GM12878 (cell line): Measurements from ENCODE around the gene SPTAN1. TPM values are rescaled to one million over a fixed set of nuclear protein-coding genes. Genes with fewer than 3 reads are reported as not detected.
A peak's percentile ranks its signal among the peaks of the same experiment; 100 is the strongest.

ENCODE experiments used
- BCL11A ChIP-seq: IDR thresholded peaks from 2 replicates; pipeline ENCODE4 v1.6.1; 2011; ENCODE audit warnings: low read depth, low read length
- CBFB ChIP-seq: IDR thresholded peaks from 2 replicates; pipeline ENCODE4 v1.6.1; 2016; ENCODE audit warnings: antibody characterized with exemption, low read depth
- CBX5 ChIP-seq: sonication (generic); IDR thresholded peaks from 2 replicates; pipeline ENCODE4 v1.6.1; 2016; ENCODE audit warnings: low read depth, moderate library complexity, mild to moderate bottlenecking, inconsistent platforms
- DPF2 ChIP-seq: fragments of 450-650 bp; IDR thresholded peaks from 2 replicates; pipeline ENCODE4 v1.6.1; 2017; ENCODE audit warnings: mild to moderate bottlenecking
- EP300 ChIP-seq, 2 experiments: fragments of 150-350 bp in 1 of 2; IDR thresholded peaks; 2 replicates each; pipeline ENCODE4 v1.6.1; 2011 to 2012; ENCODE audit warnings: low read depth in 2 of 2, low read length in 2 of 2, borderline replicate concordance in 1 of 2, improper control_type of control experiment in 1 of 2, inconsistent platforms in 1 of 2; ENCODE audit not compliant: control insufficient read depth in 1 of 2
- JUNB ChIP-seq: IDR thresholded peaks from 2 replicates; pipeline ENCODE4 v1.6.1; 2016; ENCODE audit warnings: antibody characterized with exemption, mild to moderate bottlenecking
- MXI1 ChIP-seq: fragments of 150-350 bp; IDR thresholded peaks from 2 replicates; pipeline ENCODE4 v1.6.1; 2011; ENCODE audit warnings: low read depth, mild to moderate bottlenecking, inconsistent platforms, low read length, improper control_type of control experiment
- NFYA ChIP-seq: IDR thresholded peaks from 2 replicates; pipeline ENCODE4 v1.6.1; 2011; ENCODE audit warnings: low read depth, mild to moderate bottlenecking, low read length, improper control_type of control experiment, borderline replicate concordance
- NR2C1 ChIP-seq: fragments of 450-650 bp; IDR thresholded peaks from 2 replicates; pipeline ENCODE4 v1.6.1; 2017; ENCODE audit warnings: antibody characterized with exemption, mild to moderate bottlenecking, moderate library complexity
- POLR2AphosphoS5 ChIP-seq: IDR thresholded peaks from 2 replicates; pipeline ENCODE4 v1.6.1; 2011; ENCODE audit warnings: mild to moderate bottlenecking, low read length, inconsistent platforms
- SMC3 ChIP-seq: IDR thresholded peaks from 2 replicates; pipeline ENCODE4 v1.6.1; 2011; ENCODE audit warnings: low read length, improper control_type of control experiment, borderline replicate concordance
- SREBF1 ChIP-seq: IDR thresholded peaks from 2 replicates; pipeline ENCODE4 v1.6.1; 2012; ENCODE audit warnings: mild to moderate bottlenecking, low read length
- SREBF2 ChIP-seq: IDR thresholded peaks from 2 replicates; pipeline ENCODE4 v1.6.1; 2012; ENCODE audit warnings: mild to moderate bottlenecking, low read length
- STAT1 ChIP-seq: fragments of 450-650 bp; conservative IDR thresholded peaks from 2 replicates; pipeline ENCODE4 v1.6.1; 2014; ENCODE audit warnings: antibody characterized with exemption, mild to moderate bottlenecking
- SUZ12 ChIP-seq: fragments of 200-600 bp; sonication (generic); IDR thresholded peaks from one replicate; pipeline ENCODE4 v1.6.1; 2018; ENCODE audit warnings: antibody characterized with exemption, mild to moderate bottlenecking; ENCODE audit not compliant: unreplicated experiment
- YY1 ChIP-seq: IDR thresholded peaks from 2 replicates; pipeline ENCODE4 v1.6.1; 2011; ENCODE audit warnings: low read depth, mild to moderate bottlenecking, low read length
- ZBTB40 ChIP-seq: fragments of 450-650 bp; IDR thresholded peaks from 2 replicates; pipeline ENCODE4 v1.6.1; 2016; ENCODE audit warnings: mild to moderate bottlenecking, moderate library complexity, borderline replicate concordance
- ZNF24 ChIP-seq: fragments of 450-650 bp; IDR thresholded peaks from 2 replicates; pipeline ENCODE4 v1.6.1; 2017; ENCODE audit warnings: antibody characterized with exemption, mild to moderate bottlenecking
- polyA plus RNA-seq, 11 experiments: library from polyadenylated mRNA; depleted of rRNA in 4 of 11; unstranded in 6 of 11; stranded (reverse) in 5 of 11; fragments of >200 nt; fragmentation: Nextera tagmentation in 4 of 11; fragmentation: Illumina TruSeq in 1 of 11; extraction: Ambion mirVana in 4 of 11; extraction: Trizol in 1 of 11; gene quantifications; 1 replicate in 1 of 11; 2 replicates in 10 of 11; pipeline versions ENCODE4 v1.2.1 to v1.2.3, GENCODE V29; 2011 to 2016; ENCODE audit warnings: inconsistent platforms in 2 of 11, missing spikeins in 2 of 11, low read depth in 1 of 11
- total RNA-seq, 4 experiments: library from RNA; depleted of rRNA in 3 of 4; stranded (reverse); fragments of >200 nt in 3 of 4; fragmentation: Illumina TruSeq in 1 of 4; extraction: Trizol in 1 of 4; gene quantifications; 2 replicates each; pipeline versions ENCODE4 v1.2.1 to v1.2.3, GENCODE V29; 2013 to 2021
- TF ChIP-seq, protein P1 (sequence below): IDR thresholded peaks from 2 replicates; pipeline ENCODE4 v1.6.1; 2012; ENCODE audit warnings: low read depth, low read length, improper control_type of control experiment
- TF ChIP-seq, protein P2 (sequence below): IDR thresholded peaks from 2 replicates; pipeline ENCODE4 v1.6.1; 2011; ENCODE audit warnings: low read depth, low read length, improper control_type of control experiment, borderline replicate concordance
- TF ChIP-seq, protein P3 (sequence below): fragments of 450-650 bp; IDR thresholded peaks from 2 replicates; pipeline ENCODE4 v1.6.1; 2017; ENCODE audit warnings: borderline replicate concordance

The SPTAN1 gene
- total and polyA plus RNA-seq, 10 of the 15 experiments (the other 5 are each of a cell fraction or from before 2014, with no cell fraction given), result 18.7 to 156 (median 73.6) TPM

DNA sequence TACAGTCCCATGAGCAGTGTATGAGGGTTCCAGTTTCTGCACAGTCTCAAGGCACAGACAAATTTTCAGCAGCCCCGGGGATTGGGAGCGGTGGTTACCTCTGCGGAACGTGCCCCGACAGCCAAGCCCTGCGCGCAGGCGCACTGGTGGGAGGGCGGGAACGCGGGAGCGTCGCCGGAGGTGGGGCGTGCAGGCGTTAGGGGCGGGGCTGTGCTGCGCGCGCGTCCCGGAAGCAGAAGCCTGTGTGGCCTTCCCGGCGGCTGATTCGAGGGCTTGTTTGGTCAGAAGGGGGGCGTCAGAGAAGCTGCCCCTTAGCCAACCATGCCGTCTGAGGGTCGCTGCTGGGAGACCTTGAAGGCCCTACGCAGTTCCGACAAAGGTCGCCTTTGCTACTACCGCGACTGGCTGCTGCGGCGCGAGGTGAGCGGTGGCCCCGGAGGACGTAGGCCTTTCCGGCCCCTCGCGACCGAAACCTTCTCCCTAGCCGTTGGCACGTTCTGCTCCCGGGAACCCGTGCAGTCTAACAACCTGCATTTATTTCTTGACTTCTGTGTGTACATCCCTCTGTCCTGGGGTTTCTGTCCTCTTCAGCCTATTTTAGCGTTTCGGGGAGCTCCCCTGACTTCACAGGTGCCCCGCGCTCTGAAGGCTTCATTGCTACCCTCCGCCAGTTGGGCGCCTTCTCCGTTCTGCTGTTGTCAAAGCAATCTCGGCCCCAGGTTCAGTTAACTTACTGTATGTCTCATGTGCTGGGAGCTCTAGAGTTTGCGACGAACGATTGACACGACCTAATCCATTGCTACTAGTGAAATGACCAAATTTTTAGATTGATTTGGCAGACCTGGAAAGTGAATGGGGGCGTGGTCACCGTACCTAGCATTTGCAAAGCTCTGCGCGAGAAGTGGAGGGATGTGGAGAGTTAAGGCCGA lies 47.6 kb upstream of the SPTAN1 start, which contains the start of gene GLE1 (continued):
- TF ChIP-seq, protein P1, sequence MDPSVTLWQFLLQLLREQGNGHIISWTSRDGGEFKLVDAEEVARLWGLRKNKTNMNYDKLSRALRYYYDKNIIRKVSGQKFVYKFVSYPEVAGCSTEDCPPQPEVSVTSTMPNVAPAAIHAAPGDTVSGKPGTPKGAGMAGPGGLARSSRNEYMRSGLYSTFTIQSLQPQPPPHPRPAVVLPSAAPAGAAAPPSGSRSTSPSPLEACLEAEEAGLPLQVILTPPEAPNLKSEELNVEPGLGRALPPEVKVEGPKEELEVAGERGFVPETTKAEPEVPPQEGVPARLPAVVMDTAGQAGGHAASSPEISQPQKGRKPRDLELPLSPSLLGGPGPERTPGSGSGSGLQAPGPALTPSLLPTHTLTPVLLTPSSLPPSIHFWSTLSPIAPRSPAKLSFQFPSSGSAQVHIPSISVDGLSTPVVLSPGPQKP, result peak; percentile 52
- TF ChIP-seq, protein P2, sequence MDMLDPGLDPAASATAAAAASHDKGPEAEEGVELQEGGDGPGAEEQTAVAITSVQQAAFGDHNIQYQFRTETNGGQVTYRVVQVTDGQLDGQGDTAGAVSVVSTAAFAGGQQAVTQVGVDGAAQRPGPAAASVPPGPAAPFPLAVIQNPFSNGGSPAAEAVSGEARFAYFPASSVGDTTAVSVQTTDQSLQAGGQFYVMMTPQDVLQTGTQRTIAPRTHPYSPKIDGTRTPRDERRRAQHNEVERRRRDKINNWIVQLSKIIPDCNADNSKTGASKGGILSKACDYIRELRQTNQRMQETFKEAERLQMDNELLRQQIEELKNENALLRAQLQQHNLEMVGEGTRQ, result no peak
- TF ChIP-seq SREBF2 (no peak), STAT1 (no peak), DPF2 (peak; percentile 38; the same call in 1 of the 2 replicates), NR2C1 (peak; percentile 83), YY1 (no peak), SREBF1 (no peak), NFYA (no peak), JUNB (no peak), BCL11A (no peak), POLR2AphosphoS5 (peak; percentile 82), MXI1 (peak; percentile 64), ZBTB40 (peak; percentile 49; the same call in 1 of the 2 replicates), SUZ12 (no peak), CBX5 (no peak), SMC3 (no peak), EP300 (IDR thresholded peaks at IDR 0.05; ENCODE audit: borderline replicate concordance in 1 of 2, control insufficient read depth in 1 of 2, low read depth in 2 of 2, low read length in 2 of 2) (no peak), CBFB (no peak), ZNF24 (no peak)
- TF ChIP-seq, protein P3, sequence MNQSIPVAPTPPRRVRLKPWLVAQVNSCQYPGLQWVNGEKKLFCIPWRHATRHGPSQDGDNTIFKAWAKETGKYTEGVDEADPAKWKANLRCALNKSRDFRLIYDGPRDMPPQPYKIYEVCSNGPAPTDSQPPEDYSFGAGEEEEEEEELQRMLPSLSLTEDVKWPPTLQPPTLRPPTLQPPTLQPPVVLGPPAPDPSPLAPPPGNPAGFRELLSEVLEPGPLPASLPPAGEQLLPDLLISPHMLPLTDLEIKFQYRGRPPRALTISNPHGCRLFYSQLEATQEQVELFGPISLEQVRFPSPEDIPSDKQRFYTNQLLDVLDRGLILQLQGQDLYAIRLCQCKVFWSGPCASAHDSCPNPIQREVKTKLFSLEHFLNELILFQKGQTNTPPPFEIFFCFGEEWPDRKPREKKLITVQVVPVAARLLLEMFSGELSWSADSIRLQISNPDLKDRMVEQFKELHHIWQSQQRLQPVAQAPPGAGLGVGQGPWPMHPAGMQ, result no peak
